Mesothelial cell of epicardium (in vitro differentiated cells): ENCODE data around the gene SLC38A3. TPM values are rescaled to one million over a fixed set of nuclear protein-coding genes. Genes with fewer than 3 reads are reported as not detected.

Experiments used
- DNase-seq, 2 experiments: peaks; one replicate each; pipeline ENCODE4 v3.0.0; 2021; ENCODE audit warnings: low spot score in 2 of 2; ENCODE audit not compliant: unreplicated experiment in 2 of 2
- H3K27ac Mint-ChIP-seq: 2 replicates; pipeline ENCODE4 v1.8.0; 2021; ENCODE audit warnings: mixed read lengths
- H3K27me3 Mint-ChIP-seq: 2 replicates; pipeline ENCODE4 v1.8.0; 2021; ENCODE audit warnings: low read depth, mixed read lengths
- H3K36me3 Mint-ChIP-seq: 2 replicates; pipeline ENCODE4 v1.8.0; 2021; ENCODE audit warnings: mixed read lengths
- H3K4me1 Mint-ChIP-seq: 2 replicates; pipeline ENCODE4 v1.8.0; 2021; ENCODE audit warnings: mixed read lengths
- H3K4me3 Mint-ChIP-seq: 2 replicates; pipeline ENCODE4 v1.8.0; 2021; ENCODE audit warnings: mild to moderate bottlenecking, moderate library complexity, mixed read lengths
- H3K9me3 Mint-ChIP-seq: 2 replicates; pipeline ENCODE4 v1.8.0; 2021; ENCODE audit warnings: mixed read lengths
- CTCF ChIP-seq: fragments of 200-600 bp; sonication (generic); IDR thresholded peaks from one replicate; pipeline ENCODE4 v1.5.0; 2021; ENCODE audit warnings: antibody characterized with exemption; ENCODE audit not compliant: unreplicated experiment
- total RNA-seq: library from RNA; stranded (reverse); gene quantifications from 3 replicates; pipeline ENCODE4 v1.2.1, GENCODE V29; 2021

SLC38A3 gene
- total RNA-seq, 1 donor from 2014 or later, result 1.8 TPM

- no peak overlapping the region for H3K4me3 Mint-ChIP-seq
These were observed 44.4 kb downstream of the SLC38A3 start for GRCh38 chr3:50249457-50249856.

GRCh38 chr3:50250514-50250913 lies 45.4 kb downstream of the SLC38A3 start:
- Mint-ChIP-seq H3K36me3 (peaks cover 4% of the 10 kb centered on the region), H3K9me3 (no peaks in the 10 kb centered on the region), H3K4me3 (no peak overlapping the region), H3K27me3 (no peaks in the 10 kb centered on the region), H3K4me1 (peaks cover 18% of the 10 kb centered on the region), H3K27ac (no peak overlapping the region)
- TF ChIP-seq CTCF, result no peak
- DNase-seq, result no peak

More at GRCh38 chr3:50249457-50249856, 44.4 kb downstream of the SLC38A3 start:
- no peak for TF ChIP-seq CTCF
- Mint-ChIP-seq H3K27ac (no peak overlapping the region), H3K4me1 (peaks cover 23% of the 10 kb centered on the region), H3K9me3 (no peaks in the 10 kb centered on the region), H3K27me3 (no peaks in the 10 kb centered on the region), H3K36me3 (peaks cover 4% of the 10 kb centered on the region)
- DNase-seq, result no peak

- Mint-ChIP-seq H3K36me3 (peaks cover 4% of the 10 kb centered on the region), H3K4me3 (no peak overlapping the region), H3K4me1 (peaks cover 12% of the 10 kb centered on the region), H3K9me3 (no peaks in the 10 kb centered on the region), H3K27ac (no peak overlapping the region), H3K27me3 (no peaks in the 10 kb centered on the region)
- DNase-seq, result no peak
- TF ChIP-seq CTCF, result no peak
These were observed 46.1 kb downstream of the SLC38A3 start for GRCh38 chr3:50251220-50251619.

GRCh38 chr3:50254577-50255250 lies 49.6 kb downstream of the SLC38A3 start:
- Mint-ChIP-seq H3K36me3 (peaks cover 13% of the 10 kb centered on the region), H3K9me3 (no peaks in the 10 kb centered on the region), H3K27me3 (no peaks in the 10 kb centered on the region), H3K27ac (no peak overlapping the region), H3K4me3 (no peak overlapping the region), H3K4me1 (peaks cover 9% of the 10 kb centered on the region)
- DNase-seq, result no peak
- no peak for TF ChIP-seq CTCF

GRCh38 chr3:50255251-50255615 lies 50.2 kb downstream of the SLC38A3 start:
- H3K4me1 Mint-ChIP-seq, result peaks cover 10% of the 10 kb centered on the region
- no peak overlapping the region for H3K4me3 Mint-ChIP-seq
- no peaks in the 10 kb centered on the region for H3K9me3 Mint-ChIP-seq
- TF ChIP-seq CTCF, result no peak
- peaks cover 13% of the 10 kb centered on the region for H3K36me3 Mint-ChIP-seq
- DNase-seq, result no peak
- H3K27ac Mint-ChIP-seq, result no peak overlapping the region
- no peaks in the 10 kb centered on the region for H3K27me3 Mint-ChIP-seq
